ENCODE data around the gene RAB15. TPM values are rescaled to one million over a fixed set of nuclear protein-coding genes. Genes with fewer than 3 reads are reported as not detected.

Gene RAB15
- total RNA-seq, 1 donor from 2014 or later = 13.8 TPM

DNA sequence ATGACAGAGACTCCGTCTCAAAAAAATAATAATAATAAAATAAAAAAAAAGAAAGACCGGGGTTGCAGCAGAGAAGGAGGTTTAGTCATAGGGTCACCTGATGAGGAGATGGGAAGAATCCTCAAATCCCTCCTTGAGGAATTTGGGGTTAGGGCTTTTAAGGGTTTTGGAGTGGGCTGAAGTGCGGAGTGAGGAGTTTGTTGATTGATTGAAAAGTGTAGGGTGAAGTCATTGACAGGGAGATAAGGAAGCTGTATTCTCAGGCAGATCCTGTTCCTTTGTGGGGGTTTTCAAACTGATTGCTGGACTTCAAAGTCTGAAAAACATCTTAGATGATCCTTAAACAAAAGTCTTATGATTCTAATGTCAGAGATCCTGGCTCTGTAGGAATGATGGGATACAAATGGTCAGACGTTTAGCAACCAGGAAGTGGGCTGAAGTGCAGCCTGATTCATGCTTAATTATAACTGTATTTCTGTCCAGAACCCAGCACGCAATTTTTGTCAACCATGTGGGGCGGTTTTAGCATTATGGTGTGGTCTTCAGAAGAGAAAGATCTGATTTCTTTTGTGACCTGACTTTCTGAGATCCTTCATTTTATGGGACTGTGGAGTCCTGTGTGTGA is 30.6 kb upstream of the RAB15 start:
- Histone ChIP-seq H3K27me3 (ENCODE audit: low read depth) (no peaks in the 10 kb centered on the region), H3K4me1 (peaks cover 8% of the 10 kb centered on the region), H3K27ac (no peak overlapping the region), H3K4me3 (no peak overlapping the region), H3K9me3 (no peaks in the 10 kb centered on the region), H3K36me3 (peaks cover 8% of the 10 kb centered on the region)
- no peak for ATAC-seq
- intact Hi-C loops (cut with DNase I) = no loop called here
- TF ChIP-seq, protein P1, sequence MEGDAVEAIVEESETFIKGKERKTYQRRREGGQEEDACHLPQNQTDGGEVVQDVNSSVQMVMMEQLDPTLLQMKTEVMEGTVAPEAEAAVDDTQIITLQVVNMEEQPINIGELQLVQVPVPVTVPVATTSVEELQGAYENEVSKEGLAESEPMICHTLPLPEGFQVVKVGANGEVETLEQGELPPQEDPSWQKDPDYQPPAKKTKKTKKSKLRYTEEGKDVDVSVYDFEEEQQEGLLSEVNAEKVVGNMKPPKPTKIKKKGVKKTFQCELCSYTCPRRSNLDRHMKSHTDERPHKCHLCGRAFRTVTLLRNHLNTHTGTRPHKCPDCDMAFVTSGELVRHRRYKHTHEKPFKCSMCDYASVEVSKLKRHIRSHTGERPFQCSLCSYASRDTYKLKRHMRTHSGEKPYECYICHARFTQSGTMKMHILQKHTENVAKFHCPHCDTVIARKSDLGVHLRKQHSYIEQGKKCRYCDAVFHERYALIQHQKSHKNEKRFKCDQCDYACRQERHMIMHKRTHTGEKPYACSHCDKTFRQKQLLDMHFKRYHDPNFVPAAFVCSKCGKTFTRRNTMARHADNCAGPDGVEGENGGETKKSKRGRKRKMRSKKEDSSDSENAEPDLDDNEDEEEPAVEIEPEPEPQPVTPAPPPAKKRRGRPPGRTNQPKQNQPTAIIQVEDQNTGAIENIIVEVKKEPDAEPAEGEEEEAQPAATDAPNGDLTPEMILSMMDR (IDR thresholded peaks at IDR 0.05) = no peak
- no peak for DNase-seq

DNA sequence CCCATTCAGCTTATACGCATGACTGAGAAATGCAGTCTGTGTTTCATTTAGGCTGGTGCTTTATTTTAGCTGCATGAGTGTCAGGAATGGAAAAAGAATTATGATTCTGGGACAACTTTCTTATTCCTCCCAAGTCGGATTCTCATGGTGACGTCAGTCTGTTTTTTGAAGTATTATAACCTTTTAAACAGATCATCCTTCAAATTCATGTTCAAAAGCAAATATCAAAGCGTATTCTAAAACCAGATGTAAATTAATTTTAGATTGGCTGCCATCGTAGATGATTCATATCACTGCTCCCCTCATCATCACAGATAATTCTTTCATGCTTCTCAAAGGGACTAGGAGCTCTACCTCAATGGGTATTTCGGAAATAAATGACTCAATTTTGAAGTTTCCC is 29.6 kb upstream of the RAB15 start:
- no peak overlapping the region for H3K4me3 ChIP-seq
- intact Hi-C loops (cut with DNase I) = no loop called here
- H3K36me3 ChIP-seq = peaks cover 8% of the 10 kb centered on the region
- peaks cover 8% of the 10 kb centered on the region for H3K4me1 ChIP-seq
- DNase-seq (no peak), ATAC-seq (no peak)
- no peaks in the 10 kb centered on the region for H3K9me3 ChIP-seq
- no peak overlapping the region for H3K27ac ChIP-seq
- H3K27me3 ChIP-seq (ENCODE audit: low read depth) = no peaks in the 10 kb centered on the region
- TF ChIP-seq, protein P1 (IDR thresholded peaks at IDR 0.05) = no peak

- no peak overlapping the region for H3K27ac ChIP-seq
- no peaks in the 10 kb centered on the region for H3K9me3 ChIP-seq
- peaks cover 8% of the 10 kb centered on the region for H3K4me1 ChIP-seq
- DNase-seq (no peak), ATAC-seq (no peak)
- intact Hi-C loops (cut with DNase I) = no loop called here
- TF ChIP-seq, protein P1 (IDR thresholded peaks at IDR 0.05) = no peak
- no peak overlapping the region for H3K4me3 ChIP-seq
- peaks cover 5% of the 10 kb centered on the region for H3K36me3 ChIP-seq
- H3K27me3 ChIP-seq (ENCODE audit: low read depth) = no peaks in the 10 kb centered on the region
These were observed 28.9 kb upstream of the RAB15 start for GRCh38 chr14:65000898-65001591.

- DNase-seq = no peak
- ATAC-seq = no peak
- no peaks in the 10 kb centered on the region for H3K27me3 ChIP-seq (ENCODE audit: low read depth)
These were observed 26.4 kb upstream of the RAB15 start for GRCh38 chr14:64998455-64998931.

DNA sequence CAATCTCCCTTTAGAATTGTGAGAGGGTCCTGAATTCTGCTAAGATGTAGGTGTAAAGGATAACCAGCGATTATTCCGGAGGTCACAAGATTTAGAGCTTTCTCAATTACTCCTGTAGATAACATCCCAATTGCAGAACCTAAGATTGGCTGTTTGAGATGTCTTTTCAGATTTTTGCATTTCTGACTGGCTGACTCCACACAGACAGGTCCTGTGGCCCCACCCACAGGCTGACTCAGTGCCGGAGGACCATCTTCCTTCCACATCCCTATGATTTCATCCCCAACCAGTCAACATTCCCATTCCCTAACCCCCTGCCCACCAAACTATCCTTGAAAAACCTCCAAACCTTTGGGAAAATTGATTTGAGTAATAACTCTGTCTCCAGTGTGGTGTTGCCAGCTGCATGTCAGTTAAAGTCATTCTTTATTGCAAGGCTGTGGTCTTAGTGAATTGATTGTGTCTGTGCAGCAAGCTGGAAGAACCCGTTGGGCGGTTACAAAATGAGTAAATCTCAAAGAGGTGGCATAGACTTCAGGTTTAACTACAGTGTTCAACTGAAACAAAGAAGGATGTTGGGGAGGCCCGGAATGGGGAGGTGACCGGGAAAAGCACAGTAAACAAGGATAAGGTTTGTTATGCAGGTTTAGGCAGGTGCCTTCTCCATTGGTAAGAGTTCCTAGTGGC is 25.1 kb upstream of the RAB15 start:
- no peak overlapping the region for H3K27ac ChIP-seq
- no peaks in the 10 kb centered on the region for H3K4me1 ChIP-seq
- no peaks in the 10 kb centered on the region for H3K9me3 ChIP-seq
- ATAC-seq = no peak
- no peaks in the 10 kb centered on the region for H3K27me3 ChIP-seq (ENCODE audit: low read depth)
- intact Hi-C loops (cut with DNase I) = no loop called here
- TF ChIP-seq, protein P1 (IDR thresholded peaks at IDR 0.05) = no peak
- no peak overlapping the region for H3K4me3 ChIP-seq
- H3K36me3 ChIP-seq = no peaks in the 10 kb centered on the region
- DNase-seq = no peak

More at GRCh38 chr14:64998455-64998931, 26.4 kb upstream of the RAB15 start:
- Histone ChIP-seq H3K4me1 (peaks cover 8% of the 10 kb centered on the region), H3K36me3 (no peaks in the 10 kb centered on the region), H3K4me3 (no peak overlapping the region), H3K27ac (no peak overlapping the region), H3K9me3 (no peaks in the 10 kb centered on the region)
- intact Hi-C loops (cut with DNase I) = no loop called here
- TF ChIP-seq, protein P1 (IDR thresholded peaks at IDR 0.05) = no peak

Measured in lower lobe of right lung (tissue), 2 donors.